Inflammatory macrophage treated with lipopolysaccharide for 4 hours (primary cell): ENCODE measurements around the gene MSI1.
"Not testable (repeated sequence)": the region's sequence is repeated elsewhere in the genome, so short reads cannot be mapped to it uniquely, and the experiment has no call there.

Experiments used
- DNase-seq: peaks from one replicate; pipeline ENCODE4 v3.0.0-alpha.2; 2020

MSI1 gene

GRCh38 chr12:120353556-120354317, 15.2 kb downstream of the MSI1 start:
- no peak for DNase-seq

- no peak for DNase-seq
Observed at GRCh38 chr12:120353136-120353535, 15.8 kb downstream of the MSI1 start.

DNA sequence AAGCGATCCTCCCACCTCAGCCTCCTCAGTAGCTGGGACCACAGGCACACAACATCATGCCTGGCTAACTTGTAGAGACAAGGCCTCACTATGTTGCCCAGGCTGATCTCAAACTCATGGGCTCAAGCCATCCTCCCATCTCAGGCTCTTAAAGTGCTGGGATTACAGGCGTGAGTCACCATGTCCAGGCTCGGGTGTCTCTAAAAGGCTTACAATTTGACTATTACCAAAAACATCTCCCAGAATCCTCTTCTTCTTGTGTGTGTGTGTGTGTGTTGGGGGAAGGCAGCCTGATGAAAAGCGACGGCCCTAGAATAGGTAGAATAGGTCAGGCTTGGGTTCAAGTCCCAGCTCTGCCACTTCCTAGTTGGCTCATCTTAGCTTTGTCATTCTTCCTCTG, 16.8 kb downstream of the MSI1 start:
- DNase-seq = no peak

DNA sequence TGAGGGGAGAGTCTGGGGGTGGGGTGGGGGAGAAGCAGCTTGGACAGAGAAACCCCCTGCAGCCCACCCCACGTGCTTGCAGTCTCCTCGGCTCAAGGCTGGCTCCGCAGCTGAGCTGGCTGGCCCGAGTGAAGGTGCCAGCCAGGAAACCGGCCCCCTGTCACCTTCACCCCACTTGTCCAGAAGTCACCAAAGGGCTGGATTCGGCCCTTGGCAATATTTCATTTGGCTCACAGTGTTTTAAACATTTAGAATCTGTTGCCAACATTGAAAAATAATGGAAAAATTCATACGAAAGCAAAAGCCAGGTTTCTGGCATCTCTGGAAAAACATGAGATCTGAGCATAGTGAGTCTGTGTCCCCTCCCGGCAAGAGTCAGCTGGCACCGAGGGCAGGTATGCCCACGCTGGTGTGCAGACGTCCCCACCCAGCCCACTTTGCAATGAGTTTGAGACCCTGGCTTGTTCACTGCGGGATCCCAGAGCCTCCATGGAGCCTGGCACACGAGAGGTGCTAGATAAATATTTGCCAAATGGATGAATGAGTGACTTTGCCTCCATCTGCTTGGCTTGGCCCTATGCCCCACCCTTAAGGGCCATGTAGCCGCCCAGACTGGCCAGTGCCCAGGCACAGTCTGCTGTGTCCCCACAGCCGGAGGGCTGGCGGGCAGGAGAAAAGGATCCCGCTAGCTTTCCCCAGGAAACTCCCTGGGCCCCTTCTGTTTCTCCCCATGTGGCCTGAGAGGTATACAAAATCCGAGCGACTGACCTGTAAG, 18.2 kb downstream of the MSI1 start:
- DNase-seq = no peak

DNA sequence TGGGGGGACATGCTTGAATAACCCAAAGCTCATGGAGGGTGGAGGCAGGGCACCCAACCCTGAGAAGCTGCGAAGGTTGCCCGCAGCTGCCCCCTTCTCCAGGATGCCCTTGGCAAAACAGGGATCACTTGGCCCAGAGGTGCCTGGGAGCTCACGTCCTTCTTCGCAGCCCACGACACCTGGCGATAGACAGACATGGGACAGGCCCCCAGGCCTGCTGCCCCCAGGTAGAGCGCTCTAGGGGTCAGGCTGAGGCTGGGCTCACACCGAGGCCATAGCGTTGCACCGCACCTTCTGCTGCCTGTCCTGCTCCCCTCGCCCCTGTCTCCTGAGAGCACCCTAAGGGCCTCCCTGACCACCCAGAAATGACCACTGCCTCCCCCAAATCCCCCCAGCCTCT, 21.2 kb downstream of the MSI1 start:
- no peak for DNase-seq

DNA sequence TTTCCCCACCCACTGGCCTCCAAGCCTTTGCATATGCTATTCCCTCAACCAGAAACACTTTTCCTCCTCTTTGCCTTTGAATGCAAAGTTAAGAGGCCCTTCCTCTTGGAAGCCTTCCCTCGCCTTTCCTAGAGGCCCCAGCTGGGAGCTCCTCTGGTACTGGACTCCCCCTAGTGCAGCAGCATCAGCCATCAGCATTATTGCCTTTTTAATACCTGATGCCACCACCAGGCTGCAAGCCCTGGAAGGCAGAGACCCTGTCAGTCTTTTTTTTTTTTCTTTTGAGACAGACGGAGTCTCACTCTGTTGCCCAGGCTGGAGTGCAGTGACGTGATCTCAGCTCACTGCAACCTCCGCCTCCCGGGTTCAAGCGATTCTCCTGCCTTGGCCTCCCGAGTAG, 22.3 kb downstream of the MSI1 start:
- no peak for DNase-seq

DNA sequence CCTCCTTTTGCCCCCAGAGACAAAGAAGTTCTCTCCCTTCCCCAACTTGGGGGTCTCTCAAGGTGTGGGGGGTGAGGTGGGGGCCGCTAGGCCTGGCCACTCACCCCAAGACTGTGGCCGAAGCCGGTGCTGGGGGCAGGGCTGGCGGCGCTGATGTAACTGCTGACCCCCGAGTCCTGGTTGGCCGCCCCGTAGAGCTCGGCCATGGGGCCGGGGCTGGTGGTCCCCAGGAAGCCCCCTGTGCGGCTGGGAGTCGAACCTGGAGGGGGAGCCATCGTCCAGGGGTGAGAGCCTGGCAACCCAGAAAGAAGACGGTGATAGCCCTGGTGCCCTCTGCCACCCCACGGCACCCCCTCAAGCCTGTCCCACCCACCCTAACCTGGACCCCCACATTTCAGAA, 22.9 kb downstream of the MSI1 start:
- DNase-seq = no peak

DNA sequence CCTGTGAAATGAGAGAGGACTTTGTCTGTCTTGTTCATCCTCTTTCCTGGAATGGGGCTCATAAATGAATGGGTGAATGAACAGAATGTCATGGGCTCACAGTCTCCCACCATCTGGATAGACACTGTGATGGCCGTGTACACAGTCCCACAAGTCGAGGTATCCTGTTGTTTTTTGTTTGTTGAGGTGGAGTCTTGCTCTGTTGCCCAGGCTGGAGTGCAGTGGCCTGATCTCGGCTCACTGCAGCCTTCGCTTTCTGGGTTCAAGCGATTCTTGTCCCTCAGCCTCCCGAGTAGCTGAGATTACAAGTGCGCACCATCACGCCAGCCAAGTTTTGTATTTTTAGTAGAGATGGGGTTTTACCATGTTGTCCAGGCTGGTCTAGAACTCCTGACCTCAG, 25.3 kb downstream of the MSI1 start:
- no peak for DNase-seq

DNA sequence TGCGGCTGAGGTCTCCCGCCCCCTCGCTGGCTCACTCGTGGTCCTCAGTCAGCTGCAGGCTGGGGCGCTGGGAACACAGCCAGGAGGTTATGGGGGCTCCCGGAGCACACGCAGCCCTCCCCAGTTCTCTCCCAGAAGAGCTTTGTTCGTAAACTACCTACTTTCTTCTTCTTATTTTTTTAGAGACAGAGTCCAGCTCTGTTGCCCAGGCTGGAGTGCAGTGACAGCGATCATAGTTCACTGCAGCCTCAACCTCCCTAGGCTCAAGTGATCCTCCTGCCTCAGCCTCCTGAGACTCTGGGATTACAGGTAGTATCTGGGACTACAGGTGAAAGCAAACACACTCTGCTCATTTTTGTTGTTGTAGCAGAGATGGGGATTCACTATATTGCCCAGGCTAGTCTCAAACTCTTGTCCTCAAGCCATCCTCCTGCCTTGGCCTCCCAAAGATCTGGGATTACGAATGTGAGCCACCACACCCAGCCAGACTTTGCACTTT, 25.9 kb downstream of the MSI1 start:
- DNase-seq = no peak

GRCh38 chr12:120342175-120343038, 26.6 kb downstream of the MSI1 start:
- no peak for DNase-seq

- DNase-seq = no peak
Observed at GRCh38 chr12:120339256-120339655, 29.7 kb downstream of the MSI1 start.

GRCh38 chr12:120337730-120338129, 31.2 kb downstream of the MSI1 start:
- DNase-seq = no peak

DNA sequence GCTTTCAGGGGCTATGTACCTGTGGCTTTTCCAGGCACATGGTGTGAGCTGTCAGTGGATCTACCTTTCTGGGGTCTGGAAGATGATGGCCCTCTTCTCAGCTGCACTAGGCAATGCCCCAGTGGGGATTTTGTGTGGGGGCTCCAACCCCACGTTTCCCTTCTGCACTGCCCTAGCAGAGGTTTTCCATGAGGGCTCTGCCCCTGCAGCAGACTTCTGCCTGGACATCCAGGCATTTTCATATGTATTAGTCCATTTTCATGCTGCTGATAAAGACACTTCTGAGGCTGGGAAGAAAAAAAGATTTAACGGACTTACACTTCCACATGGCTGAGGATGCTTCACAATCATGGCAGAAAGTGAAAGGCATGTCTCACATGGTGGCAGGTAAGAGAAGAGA, 32.6 kb downstream of the MSI1 start:
- DNase-seq = not testable (repeated sequence)

- peak; percentile 20 for DNase-seq
Observed at GRCh38 chr12:120335447-120335846, 33.5 kb downstream of the MSI1 start.

- DNase-seq = no peak
Observed at GRCh38 chr12:120332523-120332922, 36.4 kb downstream of the MSI1 start.

GRCh38 chr12:120332041-120332440, 36.9 kb downstream of the MSI1 start:
- no peak for DNase-seq

GRCh38 chr12:120331390-120331789, 37.6 kb downstream of the MSI1 start:
- no peak for DNase-seq

DNA sequence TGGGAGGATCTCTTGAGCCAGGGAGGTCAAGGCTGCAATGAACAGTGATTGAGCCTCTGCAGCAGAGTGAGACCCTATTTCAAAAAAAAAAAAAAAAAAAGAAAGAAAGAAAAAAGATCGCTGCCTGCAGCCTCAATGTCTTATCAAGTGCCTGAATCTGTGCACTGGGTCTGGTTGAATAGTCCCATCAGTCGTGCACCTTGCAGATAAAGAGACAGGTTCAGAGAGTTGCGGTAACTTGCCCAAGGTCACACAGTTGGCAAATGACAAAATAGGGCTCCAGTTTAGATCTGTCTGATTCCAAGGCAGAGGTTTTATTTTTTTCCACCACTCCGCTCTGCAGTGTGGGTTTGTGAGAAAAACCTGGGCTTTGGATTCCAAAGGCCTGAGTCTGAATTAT, 40.7 kb downstream of the MSI1 start:
- DNase-seq = no peak

DNA sequence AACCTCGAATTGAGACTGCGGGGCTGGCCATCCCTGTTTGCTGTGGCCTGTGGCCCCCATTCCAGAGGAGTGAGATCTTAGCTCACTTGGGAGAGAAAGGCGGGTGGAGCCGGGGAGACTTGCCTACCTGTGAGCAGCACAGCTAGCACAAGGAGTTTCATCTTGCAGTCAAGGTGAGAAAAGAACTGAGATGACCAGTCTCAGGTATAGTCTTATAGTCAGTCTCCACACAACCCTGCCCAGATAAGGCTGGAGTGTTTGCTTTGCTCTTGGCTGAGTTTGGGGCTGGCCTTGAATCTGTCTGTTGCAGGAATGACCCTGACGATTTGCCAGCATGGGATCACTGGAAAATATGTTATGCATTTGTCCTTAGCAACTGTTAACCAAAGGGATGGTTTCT, 41.4 kb downstream of the MSI1 start, which contains the start of gene PLA2G1B:
PLA2G1B (minus strand) TSS at position 187 of the 400 bp plus-strand sequence; CDS start at position 161, 26 bp downstream.
- DNase-seq = no peak

DNA sequence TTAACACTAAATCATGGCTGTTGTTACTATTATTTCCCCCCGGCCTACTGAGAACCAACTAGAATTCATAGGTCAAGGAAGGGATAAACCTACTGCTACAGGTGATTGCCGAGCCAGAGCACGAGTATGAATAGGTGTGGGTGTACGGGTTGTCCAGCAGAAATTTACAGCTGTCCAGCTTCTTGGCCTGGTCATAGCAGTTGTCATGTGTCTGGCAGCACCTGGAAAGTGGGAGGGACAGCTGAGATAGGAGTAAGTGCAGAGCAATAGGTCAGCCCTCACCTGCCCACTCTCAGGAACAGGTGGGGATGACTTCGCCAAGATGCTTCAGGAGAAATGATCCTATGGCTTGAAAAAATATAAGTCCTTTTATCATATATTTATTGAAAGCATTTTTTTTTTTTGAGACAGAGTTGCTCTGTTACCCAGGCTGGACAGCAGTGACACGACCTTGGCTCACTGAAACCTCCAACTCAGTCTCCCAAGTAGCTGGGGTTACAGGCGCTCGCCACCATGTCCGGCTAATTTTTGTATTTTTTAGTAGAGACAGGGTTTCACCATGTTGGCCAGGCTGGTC, 44.0 kb downstream of the MSI1 start:
- DNase-seq = no peak

- no peak for DNase-seq
Observed at GRCh38 chr12:120323772-120324171, 45.2 kb downstream of the MSI1 start.

DNA sequence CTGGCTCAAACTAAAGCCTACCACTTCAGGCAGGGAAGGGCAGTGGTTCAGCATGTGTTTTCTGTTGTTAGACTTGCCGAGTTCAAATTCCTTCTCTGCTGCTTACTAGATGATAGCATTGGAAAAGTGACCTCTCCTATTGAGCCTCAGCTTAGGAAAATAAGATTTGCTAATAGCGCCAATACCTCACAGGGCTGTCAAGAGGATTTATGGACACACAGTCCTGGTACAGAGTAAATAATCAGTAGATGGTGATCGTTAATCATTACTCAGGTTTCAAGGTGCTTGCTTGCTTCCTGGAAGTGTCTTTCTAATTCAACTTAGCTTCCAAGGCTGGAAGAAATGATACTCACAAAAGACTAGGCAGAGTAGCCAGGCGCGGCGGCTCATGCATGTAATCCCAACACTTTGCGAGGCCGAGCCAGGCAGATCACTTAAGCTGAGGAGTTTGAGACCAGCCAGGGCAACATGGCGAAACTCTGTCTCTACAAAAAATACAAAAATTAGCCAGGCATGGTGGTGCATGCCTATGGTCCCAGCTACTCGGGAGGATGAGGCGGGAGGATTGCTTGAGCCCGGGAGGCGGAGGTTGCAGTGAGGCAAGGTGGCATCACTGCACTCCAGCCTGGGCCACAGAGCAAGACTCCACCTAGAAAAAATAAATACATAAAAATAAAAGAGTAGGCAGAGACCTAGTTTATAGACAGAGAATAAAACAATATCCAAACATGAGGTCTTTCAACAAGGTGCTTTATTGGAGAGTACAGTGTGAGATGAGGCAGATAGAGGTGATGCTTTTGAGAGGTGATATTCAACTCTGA, 47.4 kb downstream of the MSI1 start:
- DNase-seq = no peak
